ENCODE measurements around the gene JAZF1. TPM values are rescaled to one million over a fixed set of nuclear protein-coding genes. Genes with fewer than 3 reads are reported as not detected.

The JAZF1 gene
- total RNA-seq, 4 donors from 2014 or later: 4.7 to 8.1 (median 5.7) TPM

DNA sequence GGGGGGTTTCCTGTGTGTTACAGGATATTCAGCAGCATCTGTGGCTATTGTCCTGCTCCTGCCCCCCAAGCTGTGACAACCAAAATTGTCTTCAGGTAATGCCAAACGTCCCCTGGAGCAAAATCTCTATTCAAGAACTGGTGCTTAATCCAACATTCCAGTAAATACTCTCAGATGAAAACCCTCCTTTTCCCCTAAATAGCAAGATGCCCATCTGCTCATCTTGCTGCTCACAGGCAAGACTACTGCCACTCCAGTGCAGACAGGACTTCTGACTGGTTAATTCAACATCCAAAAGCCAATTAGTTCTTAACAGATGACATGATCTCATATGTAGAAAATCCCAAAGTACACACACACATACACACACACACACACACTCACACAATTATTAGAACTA is 20.5 kb upstream of the JAZF1 start:
- no peak for TF ChIP-seq POLR2A (IDR thresholded peaks at IDR 0.05)
- TF ChIP-seq, protein P1, sequence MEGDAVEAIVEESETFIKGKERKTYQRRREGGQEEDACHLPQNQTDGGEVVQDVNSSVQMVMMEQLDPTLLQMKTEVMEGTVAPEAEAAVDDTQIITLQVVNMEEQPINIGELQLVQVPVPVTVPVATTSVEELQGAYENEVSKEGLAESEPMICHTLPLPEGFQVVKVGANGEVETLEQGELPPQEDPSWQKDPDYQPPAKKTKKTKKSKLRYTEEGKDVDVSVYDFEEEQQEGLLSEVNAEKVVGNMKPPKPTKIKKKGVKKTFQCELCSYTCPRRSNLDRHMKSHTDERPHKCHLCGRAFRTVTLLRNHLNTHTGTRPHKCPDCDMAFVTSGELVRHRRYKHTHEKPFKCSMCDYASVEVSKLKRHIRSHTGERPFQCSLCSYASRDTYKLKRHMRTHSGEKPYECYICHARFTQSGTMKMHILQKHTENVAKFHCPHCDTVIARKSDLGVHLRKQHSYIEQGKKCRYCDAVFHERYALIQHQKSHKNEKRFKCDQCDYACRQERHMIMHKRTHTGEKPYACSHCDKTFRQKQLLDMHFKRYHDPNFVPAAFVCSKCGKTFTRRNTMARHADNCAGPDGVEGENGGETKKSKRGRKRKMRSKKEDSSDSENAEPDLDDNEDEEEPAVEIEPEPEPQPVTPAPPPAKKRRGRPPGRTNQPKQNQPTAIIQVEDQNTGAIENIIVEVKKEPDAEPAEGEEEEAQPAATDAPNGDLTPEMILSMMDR (IDR thresholded peaks at IDR 0.05): no peak
- no peak for DNase-seq (ENCODE audit: low spot score in 2 of 2)
- WGBS, 2 donors: 57% methylated on average over 1 of the region's 1 CpG
- H3K4me3 ChIP-seq (ENCODE audit: low read depth, poor library complexity, severe bottlenecking): no peak overlapping the region
- intact Hi-C loops (cut with DNase I; ENCODE audit: low total_unique reads): no loop called here

DNA sequence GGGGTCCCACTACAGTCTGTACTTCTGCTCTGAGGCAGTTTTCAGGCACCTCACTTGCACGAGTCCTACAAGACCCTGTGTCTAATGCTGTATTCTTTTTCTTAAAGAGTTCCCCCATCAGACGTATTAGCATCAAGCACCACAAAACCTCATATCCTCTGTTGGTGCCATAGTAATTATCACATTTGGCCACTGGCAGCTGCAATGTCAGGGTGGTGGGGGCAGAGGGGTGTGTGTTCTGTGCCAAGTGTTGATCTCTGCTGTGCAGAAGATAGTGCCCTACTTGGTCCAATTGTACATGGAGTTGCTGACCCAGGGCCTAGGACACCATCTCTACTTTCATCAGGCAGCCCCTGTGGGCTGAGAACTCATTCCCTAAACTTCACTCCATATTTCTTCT is 20.0 kb upstream of the JAZF1 start:
- TF ChIP-seq, protein P1 (IDR thresholded peaks at IDR 0.05): no peak
- TF ChIP-seq POLR2A (IDR thresholded peaks at IDR 0.05): no peak
- DNase-seq (ENCODE audit: low spot score in 2 of 2): no peak
- intact Hi-C loops (cut with DNase I; ENCODE audit: low total_unique reads): no loop called here
- 83 to 86% methylated on average over 2 of the region's 2 CpGs for WGBS, 2 donors
- no peak overlapping the region for H3K4me3 ChIP-seq (ENCODE audit: low read depth, poor library complexity, severe bottlenecking)

DNA sequence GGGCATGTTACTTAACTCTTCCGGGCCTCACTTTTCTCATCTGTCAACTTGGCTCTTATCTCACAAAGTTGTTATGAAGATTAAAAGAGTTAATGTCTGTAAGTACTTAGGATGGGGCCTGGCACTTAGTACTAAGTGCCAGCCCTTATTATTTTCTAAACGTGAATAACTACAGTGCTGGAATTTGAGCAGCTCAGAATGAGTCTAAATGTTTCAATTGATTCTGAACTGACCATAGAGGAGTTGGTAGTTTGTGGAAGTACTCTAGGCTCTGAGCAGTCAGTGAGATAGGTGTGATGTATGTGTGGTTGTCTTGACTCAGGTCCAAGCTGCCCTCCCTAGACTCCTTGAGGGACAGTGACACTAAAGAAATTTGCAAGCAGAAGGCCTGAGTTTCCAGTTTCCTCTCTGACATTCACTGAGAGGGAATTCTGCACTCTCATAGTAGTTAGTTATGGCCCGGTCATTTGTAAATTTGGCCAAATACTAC is 18.5 kb upstream of the JAZF1 start:
- intact Hi-C loops (cut with DNase I; ENCODE audit: low total_unique reads): loop anchor here (10.0 kb wide), 1 partner anchor 274 kb away; no protein-coding TSS in a partner anchor
- 75 to 81% methylated on average over 3 of the region's 3 CpGs for WGBS, 2 donors
- H3K4me3 ChIP-seq (ENCODE audit: low read depth, poor library complexity, severe bottlenecking): no peak overlapping the region
- TF ChIP-seq, protein P1 (IDR thresholded peaks at IDR 0.05): no peak
- TF ChIP-seq POLR2A (IDR thresholded peaks at IDR 0.05): no peak
- DNase-seq (ENCODE audit: low spot score in 2 of 2): no peak

DNA sequence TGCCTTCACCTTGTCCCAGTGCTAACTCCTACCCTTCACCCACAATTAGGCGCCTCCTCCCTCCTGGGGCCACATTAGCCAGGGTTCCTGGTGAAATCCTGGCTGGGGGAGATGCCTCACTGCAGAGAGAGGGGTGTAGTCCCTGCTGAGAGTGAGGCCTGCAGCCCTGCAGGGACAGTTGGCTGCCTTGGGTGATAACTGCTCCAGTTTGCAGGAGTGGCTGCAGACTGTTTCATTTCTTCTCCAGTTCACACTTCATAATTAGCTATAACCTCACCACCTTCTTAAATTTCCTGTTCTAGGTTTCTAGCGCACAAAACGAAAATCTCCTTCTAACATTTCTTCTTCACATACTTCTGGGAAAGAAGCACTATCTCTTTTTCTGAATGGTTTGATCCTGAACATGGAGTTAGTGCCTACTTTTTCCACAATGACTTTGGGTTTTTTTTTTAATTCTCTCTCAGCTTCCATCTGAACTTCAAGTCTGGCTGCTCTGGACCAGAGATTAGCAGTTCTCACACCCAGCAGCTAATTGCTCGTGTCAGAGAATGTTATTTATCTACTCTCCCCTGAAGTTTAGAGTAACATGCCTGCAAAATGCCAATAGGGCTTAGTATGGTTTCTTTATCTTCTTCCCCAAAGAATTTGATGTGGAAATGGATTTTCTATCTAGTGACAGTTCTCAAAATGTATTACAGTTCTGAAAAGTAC is 15.5 kb upstream of the JAZF1 start:
- DNase-seq (ENCODE audit: low spot score in 2 of 2): no peak
- H3K4me3 ChIP-seq (ENCODE audit: low read depth, poor library complexity, severe bottlenecking): no peak overlapping the region
- no peak for TF ChIP-seq POLR2A (IDR thresholded peaks at IDR 0.05)
- TF ChIP-seq, protein P1 (IDR thresholded peaks at IDR 0.05): no peak
- WGBS, 2 donors: 87 to 91% methylated on average over 4 of the region's 4 CpGs
- intact Hi-C loops (cut with DNase I; ENCODE audit: low total_unique reads): loop anchor here (10.0 kb wide), 1 partner anchor 271 kb away; no protein-coding TSS in a partner anchor

DNA sequence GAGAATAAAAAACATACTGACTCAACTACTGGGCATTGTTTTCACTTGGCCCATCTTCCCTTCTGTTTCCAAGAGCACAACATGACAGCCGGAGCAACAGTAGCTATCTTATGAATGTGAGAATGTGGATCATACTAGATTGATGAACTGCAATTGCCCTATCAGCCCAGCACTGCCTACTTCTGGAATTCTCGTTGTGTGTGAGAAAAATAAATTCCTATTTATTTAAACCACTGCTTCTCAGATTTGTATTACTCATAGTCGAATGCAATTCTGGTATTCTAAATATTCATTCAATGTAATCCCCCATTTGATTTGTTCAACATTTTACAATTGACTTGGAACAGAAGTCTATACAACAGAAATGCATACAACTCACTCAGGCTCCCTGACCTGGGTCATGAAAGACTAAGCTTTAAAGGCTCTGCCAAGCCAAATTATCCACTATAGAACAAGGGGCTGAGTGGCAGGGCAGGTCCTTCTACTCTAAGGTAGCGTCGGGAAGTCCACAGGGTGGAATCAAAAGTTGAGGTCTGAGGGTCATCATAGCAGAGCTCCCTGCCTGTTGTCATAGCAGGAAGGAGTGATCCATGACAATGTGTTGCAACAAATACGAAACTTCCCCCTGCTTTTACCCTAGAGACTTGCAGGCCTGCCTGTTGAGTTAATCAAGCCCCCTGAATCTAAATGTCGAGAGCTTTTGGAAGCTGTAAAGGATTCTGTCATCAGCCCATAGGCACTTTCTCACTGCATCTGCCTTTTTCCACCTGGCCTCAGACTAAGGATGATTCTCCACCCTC is 12.4 kb upstream of the JAZF1 start:
- TF ChIP-seq, protein P1 (IDR thresholded peaks at IDR 0.05): no peak
- TF ChIP-seq POLR2A (IDR thresholded peaks at IDR 0.05): no peak
- WGBS, 2 donors: 84 to 86% methylated on average over 7 of the region's 7 CpGs
- intact Hi-C loops (cut with DNase I; ENCODE audit: low total_unique reads): loop anchor here (10.0 kb wide), 1 partner anchor 268 kb away; no protein-coding TSS in a partner anchor
- no peak for DNase-seq (ENCODE audit: low spot score in 2 of 2)
- no peak overlapping the region for H3K4me3 ChIP-seq (ENCODE audit: low read depth, poor library complexity, severe bottlenecking)
